HG03378 (cell line): ENCODE data around the gene TGFBRAP1.
A peak's percentile ranks its signal among the peaks of the same experiment; 100 is the strongest.

Experiments used
- ATAC-seq: cut with Tn5 transposase; IDR thresholded peaks from one replicate; pipeline ENCODE4 v1.9.1; 2021; ENCODE audit warnings: mild to moderate bottlenecking, moderate library complexity; ENCODE audit not compliant: unreplicated experiment

TGFBRAP1 gene

DNA sequence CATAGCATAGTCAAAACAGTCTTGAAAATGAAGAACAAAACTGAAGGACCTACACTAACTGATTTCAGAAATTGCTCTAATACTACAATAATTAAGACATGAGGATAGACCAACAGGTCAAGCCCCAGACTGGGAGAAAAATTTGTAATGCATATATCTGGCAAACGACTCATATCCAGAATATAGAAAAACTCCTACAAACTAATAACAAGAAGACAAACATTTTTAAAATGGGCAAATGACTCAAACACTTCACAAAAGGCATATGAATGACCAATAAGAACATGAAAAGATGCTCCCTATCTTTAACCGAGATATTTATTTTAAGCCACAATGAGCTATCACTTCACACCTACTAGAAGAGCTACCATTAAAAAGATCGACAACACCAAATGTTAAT, 14.2 kb downstream of the TGFBRAP1 start:
- peak; percentile 79 for ATAC-seq

DNA sequence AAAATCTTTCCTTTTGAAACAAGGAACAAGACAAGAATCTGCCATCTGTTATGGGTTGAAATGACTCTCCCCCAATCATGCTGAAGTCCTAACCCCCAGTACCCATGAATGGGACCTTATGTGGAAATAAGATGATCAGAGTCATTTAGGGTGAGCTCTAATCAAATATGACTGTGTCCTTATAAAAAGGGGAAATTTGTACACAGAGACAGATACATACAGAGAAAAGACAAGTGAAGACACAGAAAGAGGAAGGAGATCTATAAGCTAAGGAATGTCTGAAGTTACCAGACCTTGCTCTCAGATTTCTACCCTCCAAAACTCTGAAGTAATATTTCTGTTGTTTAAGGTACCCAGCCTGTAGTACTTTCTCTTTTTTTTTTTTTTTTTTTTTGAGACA, 15.7 kb downstream of the TGFBRAP1 start:
- ATAC-seq: peak; percentile 45

DNA sequence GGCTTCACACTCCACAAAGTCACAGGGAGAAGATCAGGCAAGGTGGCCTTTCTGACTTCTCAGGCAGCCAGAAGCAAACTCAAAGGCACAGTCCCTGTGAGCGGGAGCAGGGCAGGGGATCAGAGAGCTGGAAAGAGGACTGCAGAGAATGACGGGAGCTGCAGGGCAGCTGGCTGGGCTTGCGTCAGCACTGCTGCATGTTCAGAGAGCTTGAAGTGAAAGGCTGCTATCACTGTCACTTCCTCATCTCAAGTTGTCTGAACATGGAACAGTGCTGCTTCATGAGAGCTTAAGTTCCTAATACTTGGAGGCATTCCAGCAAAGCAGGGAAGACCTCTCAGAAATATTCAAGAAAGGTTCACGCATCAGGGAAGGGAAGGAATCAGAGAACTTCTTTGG, 20.4 kb downstream of the TGFBRAP1 start:
- ATAC-seq: no peak

DNA sequence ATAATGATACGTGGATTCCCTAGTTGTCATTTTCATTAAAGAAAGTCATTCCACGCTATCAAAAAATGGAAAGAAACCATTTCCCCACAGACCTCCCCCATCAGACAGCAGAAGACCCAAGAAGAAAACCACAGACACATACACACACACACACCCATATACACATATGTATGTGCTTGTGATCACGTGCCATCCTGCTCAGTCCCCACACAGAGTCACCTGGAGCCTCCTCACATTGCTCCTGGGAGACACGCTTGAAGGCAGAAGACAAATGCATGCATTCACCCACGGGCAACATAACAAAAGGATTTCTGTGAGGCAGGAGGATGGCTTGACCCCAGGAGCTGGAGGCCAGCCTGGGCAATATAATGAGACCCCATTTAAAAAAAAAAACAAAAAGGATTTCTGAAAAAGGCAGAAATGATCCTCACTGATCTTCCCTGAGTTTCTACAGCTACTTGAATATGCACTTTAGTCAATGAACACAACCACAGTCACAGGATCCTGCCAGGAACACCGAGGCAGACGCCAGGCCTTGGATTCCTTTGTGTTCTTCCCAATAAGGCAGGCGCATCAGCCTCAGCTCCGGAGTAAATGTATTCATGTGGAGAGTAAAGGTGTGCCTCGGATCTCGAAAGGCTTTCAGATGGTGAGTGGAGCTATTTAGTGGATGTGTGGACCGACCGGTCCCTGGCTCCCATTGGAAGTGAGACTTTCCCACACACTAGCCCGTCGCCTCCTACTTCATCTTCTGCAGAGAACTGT, 21.0 kb downstream of the TGFBRAP1 start:
- no peak for ATAC-seq

DNA sequence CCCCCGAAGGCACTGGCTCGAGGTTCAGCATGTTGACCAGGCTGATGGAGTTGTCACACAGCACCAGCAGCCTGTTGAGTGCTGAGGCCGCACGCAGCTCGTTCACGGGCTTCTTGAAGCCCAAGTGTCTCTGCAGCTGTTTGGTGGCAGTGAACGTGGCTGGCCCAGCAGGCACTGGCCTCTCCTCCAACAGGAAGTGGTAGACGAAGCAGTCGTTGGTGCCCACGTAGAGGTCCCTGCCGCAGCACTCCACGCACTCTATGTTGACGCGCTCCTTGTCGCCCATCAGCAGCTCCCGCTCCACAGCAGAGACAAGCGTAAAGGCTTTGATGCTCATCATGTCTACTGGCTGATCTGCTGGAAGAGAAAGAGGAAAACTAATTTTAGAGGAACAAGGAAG, 21.6 kb downstream of the TGFBRAP1 start:
- ATAC-seq: no peak

DNA sequence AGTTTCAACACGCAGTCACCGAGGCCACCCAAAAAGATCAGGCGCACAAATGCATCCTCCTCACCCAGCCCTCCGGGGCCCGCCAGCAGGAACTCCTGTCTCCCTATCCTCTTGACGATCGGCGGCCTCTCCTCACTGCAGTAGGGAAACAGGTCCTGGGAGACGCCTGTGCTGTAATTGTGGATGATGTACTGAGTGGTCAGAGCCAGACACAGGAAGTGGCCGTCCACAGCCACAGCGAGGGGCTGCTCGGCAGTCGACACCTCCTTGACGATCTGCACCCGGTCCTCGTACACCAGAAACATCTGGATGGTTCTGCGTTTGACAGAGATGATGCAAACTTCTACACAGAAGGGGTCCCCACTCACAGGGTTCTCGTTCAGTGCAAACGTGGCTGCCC, 22.0 kb downstream of the TGFBRAP1 start:
- ATAC-seq: no peak

DNA sequence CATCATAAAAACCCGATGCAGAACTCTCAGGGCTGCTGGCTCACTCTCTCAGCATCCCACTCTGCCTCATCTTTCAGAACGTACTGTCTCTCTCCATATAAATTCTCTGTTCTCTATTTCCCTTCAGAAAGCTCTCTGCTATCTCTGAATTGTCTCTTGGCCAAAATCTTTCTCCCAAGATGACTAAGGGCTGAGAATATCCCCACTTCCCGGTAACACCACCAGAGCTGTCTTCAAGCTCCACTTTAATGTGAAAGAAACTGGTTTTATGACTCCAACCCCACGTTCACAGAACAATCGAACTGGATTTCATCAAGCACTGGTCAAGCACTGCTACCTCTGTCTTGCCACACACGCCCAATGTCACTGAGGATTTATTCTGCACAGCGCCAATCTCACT, 22.4 kb downstream of the TGFBRAP1 start:
- no peak for ATAC-seq

DNA sequence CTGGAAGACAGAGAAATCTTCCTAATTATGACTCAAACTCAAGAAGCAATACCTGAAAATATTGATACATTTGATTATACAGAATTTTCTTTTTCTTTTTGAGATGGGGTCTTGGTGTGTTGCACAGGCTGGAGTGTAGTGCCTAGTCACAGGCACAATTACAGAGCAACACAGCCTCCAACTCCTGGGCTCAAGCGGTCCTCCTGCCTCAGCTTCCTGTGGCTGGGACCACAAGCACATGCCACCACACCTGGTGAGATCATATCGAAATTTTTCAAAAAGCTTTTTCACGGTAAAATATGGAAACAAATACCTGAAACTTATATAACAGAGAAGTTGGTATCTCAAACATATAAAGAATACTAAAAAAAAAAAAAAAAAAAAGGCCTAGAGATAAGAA, 27.9 kb downstream of the TGFBRAP1 start:
- no peak for ATAC-seq

DNA sequence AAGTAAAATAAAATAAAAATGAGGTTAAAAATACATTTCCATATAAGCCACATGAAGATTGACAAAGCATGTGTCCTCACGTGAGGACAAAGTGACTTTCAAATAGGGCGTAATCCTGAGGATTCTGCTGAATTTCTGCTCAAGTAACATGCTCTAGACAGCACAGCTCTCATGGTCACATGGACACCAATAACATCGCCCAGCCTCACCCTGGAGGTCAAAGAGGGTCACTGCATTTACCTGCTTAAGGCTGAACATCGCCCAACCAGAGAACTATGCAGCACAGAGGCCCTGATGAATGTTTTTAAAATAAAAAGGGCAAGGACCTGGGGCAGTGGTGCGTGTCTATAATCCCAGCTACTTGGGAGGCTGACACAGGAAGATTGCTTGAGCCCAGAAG, 30.2 kb downstream of the TGFBRAP1 start:
- ATAC-seq: no peak

DNA sequence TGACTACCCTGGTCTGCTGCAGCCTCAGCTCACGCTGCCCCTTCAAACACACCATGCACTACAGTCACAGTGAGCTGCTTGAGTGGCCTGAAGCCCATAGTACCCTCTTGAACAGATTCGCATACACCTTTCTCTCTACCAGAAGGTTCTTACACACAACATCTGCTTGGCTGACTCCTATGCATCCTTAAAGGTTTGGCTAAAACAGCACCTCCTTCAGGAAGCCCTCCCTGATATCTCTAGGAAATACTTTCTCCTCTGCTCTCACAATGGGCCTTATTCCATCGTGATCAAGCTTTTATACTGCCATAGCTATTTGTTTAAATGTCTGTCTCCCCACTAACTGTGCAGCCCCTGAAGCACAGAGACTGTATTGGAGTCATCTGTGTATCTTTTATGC, 31.5 kb downstream of the TGFBRAP1 start:
- no peak for ATAC-seq

DNA sequence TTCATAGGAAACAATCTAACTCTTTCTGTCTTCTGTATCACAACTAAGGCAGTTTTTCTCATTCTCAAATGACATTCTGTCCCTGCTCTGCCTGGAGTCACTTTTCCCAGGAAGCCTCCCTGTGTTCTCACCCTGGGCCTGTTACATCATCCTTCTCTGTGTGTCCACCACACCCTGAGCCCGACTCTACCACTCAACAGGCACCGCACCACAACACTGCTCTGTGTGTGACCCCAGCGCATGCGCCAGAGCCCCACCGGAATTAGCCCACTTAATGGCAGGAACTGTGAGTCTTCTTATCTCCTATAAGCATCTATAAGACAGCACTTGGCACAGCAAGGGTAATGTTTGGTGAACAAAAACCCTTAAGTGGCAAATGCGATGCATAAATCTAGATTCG, 32.3 kb downstream of the TGFBRAP1 start:
- no peak for ATAC-seq

DNA sequence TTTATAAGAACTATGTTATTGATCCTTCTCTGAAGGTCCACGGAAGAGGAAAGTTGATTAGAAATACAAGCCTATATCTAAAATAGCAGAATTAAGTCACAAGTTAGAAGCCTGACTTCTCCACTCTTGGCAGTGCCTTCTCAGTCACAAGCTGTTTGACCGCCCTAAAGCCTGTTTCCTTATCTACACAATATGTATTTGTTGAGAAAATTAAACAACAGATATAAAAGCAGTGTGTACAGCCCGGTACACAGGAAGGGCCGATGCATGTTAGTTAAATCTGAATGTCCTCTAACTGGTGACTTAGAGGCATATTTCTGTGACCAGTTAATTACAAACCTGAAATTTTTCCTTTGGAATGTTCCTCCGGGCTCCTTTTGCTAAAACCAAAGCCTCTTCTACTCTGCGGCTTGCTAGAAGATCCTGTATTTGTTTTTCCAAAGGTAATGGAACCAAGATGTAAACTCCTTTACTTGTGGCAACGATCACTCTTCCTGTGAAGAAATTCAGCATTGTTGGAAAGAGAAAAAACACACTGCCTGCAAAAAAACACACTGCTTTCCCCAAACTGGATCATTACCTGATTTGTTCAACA, 33.4 kb downstream of the TGFBRAP1 start:
- ATAC-seq: no peak

DNA sequence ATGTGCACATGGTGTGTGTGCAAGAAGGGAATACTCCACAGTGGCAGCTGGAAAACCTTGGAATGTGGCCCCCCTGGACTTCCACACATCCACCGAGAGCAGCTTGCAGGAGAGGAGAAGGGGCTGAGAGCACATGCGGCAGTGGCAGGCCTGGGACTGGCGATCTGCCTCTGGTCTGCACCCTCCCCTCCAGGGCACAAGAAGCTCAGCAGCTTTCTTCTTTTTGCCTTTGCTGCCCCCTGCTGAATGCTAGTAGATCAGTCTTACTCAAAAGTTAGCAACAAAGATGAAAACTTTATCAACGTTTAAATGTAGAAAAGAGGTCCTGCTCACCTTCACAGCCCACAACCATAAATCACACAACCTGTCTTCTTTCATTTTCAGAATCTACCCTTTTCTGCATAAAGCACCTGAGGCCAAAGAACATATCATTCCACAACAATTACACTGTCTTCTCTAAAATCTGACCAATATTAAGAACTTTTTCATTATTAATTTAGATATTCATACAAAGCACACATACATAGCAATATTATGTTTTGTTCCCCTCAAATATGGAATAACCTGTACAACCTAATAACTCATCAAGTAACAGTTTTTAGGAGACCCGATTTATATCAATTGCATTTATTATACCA, 34.6 kb downstream of the TGFBRAP1 start:
- no peak for ATAC-seq

DNA sequence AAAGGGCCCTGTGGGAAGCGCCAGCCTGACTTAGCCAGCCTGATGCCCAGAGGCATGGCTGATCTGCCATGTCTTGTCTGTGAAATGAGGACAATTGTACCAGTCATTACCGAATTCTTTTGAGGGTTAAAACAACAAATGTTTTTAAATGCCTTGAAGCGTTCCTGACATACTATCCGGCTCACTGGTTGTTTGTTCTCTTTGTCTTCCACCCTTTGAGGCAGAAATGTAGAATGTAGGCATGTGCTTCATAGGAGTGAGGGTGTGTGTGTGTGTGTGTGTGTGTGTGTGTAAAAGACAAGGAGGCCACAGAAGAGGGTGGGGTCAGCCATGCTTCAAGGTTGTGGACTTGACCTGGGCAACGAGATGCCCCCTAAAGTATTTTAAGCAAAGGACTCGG, 35.5 kb downstream of the TGFBRAP1 start:
- no peak for ATAC-seq

DNA sequence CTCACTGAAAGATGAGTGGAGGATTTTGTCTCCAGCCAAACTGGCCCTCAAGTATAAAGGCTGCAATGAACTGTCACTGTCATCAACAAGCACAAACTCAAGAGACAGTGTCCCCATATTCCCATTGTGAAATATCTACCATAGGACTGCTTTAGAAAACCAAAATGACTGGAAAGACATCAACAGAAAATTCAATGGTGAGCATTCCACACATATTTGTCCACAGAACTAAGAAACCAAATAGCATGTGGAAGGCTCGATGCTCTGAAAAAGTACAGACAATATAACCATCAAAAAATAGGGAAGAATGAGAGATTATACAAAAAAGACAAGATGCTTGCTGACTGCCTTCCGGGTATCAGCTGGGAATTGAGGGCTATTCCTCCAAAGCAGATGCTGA, 37.6 kb downstream of the TGFBRAP1 start:
- ATAC-seq: no peak

DNA sequence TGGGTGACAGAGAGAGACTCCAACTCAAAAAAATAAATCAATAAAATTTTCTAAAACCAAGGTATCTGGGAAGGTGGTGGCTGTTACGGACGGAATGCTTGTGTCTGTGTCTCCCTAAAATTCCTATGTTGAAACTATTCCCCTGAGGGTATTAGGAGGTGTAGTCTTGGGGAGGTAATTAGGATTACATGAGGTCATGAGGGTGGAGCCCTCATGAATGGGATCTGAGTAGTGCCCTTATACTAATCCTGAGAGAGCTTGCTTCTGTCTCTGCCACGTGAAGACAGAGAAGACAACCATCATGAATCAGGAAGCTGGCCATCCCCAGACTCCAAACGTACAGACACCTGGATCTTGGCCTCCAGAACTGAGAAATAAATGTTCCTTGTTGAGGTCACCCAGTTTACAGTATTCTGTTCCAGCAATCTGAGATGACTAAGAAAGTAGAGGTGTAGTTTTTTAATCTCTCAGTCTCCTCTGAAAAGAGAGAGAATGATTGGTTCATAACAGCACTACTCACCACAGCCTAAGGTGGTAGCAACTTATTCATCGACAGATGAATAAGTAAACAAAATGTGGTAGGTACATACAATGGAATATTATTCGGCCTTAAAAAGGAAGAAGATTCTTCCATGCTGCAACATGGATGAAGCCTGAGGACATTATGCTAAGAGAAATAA, 38.4 kb downstream of the TGFBRAP1 start:
- no peak for ATAC-seq

DNA sequence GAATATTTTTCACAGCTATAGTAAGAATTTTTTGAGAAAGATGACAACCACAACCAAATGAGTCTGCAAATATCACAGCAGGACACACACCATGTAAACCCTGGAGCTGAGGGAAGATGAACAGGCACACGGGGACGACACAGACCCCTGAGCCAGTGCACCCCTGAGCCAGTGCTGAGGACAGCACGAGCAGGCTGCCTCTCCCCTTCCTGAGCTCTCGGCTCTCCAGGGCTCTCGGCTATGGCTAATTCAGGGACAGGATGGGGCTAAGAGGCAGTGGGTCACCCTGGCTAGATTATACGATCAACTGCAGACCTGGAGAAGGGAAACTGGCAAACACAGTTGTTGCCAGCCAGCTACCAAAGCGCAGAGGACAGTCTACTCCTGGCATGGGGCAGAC, 41.4 kb downstream of the TGFBRAP1 start:
- no peak for ATAC-seq

DNA sequence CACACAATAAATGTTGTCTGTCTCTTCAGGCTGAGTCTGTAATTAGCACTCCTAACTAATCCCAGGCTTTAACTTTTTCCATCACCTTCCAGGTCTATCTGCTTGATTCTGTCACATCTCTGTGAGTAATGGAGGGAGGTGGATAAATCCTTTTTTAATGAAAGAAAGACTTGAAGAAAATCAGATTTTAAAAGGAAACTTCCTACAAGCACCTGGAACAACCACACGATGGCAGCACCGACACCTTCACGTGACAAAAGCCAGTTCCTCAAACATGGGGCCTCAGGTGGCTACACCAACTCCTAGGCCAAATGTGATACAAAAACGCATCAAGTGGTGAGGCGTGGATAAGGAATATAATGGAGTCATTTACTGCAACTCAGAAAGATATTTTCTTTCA, 41.8 kb downstream of the TGFBRAP1 start:
- ATAC-seq: peak; percentile 58

DNA sequence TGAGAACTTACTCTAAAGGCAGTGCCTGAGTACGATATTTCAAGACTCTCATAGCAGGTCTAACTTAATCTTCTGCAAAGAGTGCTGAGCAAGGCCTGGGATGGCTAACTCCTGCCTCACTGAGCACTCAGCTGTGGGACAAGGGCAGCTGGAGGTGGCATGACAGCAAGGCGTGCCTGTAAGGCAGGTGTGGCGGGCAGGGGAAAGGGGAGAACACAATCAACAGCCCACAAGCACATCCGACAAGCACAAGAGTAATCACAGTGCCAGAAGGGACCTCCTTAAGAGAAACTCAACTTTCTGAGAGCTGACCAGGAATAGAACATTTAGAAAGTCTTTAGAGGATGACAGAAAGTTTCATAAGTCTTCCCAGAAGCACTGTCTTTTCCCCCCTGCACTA, 46.0 kb downstream of the TGFBRAP1 start:
- ATAC-seq: no peak

DNA sequence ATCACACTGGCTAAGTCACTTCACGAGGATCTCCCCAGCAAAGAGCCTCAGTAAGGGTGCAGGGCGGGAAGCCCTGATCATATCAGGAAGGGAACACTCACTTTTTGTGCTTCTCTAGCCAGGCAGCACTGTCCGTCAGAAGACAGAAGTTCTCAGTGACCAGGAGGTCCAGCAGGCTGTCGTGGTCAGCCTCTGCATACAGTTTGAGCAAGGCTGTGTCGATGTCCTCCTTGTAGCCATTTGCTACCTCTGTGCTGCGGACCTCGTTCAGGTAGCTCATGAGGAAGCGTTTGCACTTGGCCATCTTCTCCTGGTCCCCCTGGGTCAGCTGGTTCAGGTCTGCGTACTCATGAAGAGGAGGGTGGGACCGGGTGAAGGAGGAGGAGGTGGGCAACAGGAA, 49.3 kb downstream of the TGFBRAP1 start:
- ATAC-seq: no peak

DNA sequence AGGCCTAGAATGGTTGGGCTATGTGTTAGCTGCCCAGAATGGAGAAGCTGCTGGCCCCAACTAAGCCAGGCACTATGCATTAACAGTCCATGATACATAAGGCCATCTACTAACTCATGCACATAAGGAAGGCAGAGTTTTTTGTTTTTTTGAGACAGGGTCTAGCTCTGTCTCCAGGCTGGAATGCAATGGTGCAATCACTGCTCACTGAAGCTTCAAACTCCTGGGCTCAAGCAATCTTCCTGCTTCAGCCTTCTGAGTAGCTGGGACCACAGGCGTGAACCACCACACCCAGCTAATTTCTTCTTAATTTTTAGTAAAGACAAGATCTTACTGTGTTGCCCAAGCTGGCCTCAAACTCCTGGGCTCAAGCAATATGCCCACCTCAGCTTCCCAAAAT, 50.4 kb downstream of the TGFBRAP1 start:
- ATAC-seq: no peak

DNA sequence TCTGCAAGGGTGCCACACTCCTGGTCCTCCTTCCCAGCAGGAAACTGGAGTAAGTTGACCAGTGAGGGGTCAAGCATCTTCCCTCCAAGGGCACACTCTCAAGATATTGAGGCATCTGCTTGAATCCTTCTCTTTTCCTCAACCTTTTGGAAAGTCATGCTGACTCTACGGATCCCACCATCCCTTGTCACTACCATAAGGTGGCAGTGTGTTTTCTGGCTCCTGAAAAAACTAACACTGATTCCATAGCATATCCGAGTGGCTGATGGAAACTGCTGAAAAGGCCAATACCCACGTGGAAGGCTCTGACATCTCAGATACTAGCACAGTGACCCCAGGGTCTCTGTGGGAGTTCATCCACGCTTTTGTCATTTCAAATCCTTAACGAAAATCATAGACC, 50.9 kb downstream of the TGFBRAP1 start:
- ATAC-seq: no peak
